HepG2 (cell line): ENCODE data around the gene GLIS2. TPM values are rescaled to one million over a fixed set of nuclear protein-coding genes. Genes with fewer than 3 reads are reported as not detected.

ENCODE experiments used
- ISL2 ChIP-seq: sonication (generic); formaldehyde crosslinking; IDR thresholded peaks from 2 replicates; pipeline ENCODE4 v1.5.0; 2020; ENCODE audit warnings: missing genetic modification reagents
- REXO4 ChIP-seq: sonication (generic); formaldehyde crosslinking; IDR thresholded peaks from 2 replicates; pipeline ENCODE4 v1.8.0; 2022; ENCODE audit warnings: missing genetic modification reagents, mild to moderate bottlenecking, borderline replicate concordance
- SIX1 ChIP-seq: sonication (generic); formaldehyde crosslinking; IDR thresholded peaks from 2 replicates; pipeline ENCODE4 v1.4.0; 2020; ENCODE audit warnings: missing genetic modification reagents, borderline replicate concordance
- ZNF280D ChIP-seq: sonication (generic); formaldehyde crosslinking; IDR thresholded peaks from 2 replicates; pipeline ENCODE4 v1.5.1; 2020; ENCODE audit warnings: mild to moderate bottlenecking, missing genetic modification reagents
- ZNF292 ChIP-seq: sonication (generic); formaldehyde crosslinking; IDR thresholded peaks from 2 replicates; pipeline ENCODE4 v1.8.1; 2022; ENCODE audit warnings: mild to moderate bottlenecking, low read depth, missing genetic modification reagents, borderline replicate concordance
- ZNF333 ChIP-seq: sonication (generic); formaldehyde crosslinking; IDR thresholded peaks from 2 replicates; pipeline ENCODE4 v1.4.0; 2020; ENCODE audit warnings: mild to moderate bottlenecking, missing genetic modification reagents, borderline replicate concordance
- ZNF350 ChIP-seq: sonication (generic); formaldehyde crosslinking; IDR thresholded peaks from 2 replicates; pipeline ENCODE4 v1.4.0; 2020; ENCODE audit warnings: mild to moderate bottlenecking, low read depth, missing genetic modification reagents, borderline replicate concordance
- ZNF556 ChIP-seq: sonication (generic); formaldehyde crosslinking; IDR thresholded peaks from 2 replicates; pipeline ENCODE4 v1.4.0; 2020; ENCODE audit warnings: mild to moderate bottlenecking, missing genetic modification reagents, borderline replicate concordance
- ZNF605 ChIP-seq: sonication (generic); formaldehyde crosslinking; IDR thresholded peaks from 2 replicates; pipeline ENCODE4 v1.8.0; 2022; ENCODE audit warnings: mild to moderate bottlenecking, missing genetic modification reagents
- ZNF770 ChIP-seq: sonication (generic); formaldehyde crosslinking; IDR thresholded peaks from 2 replicates; pipeline ENCODE4 v1.5.0; 2020; ENCODE audit warnings: mild to moderate bottlenecking, missing genetic modification reagents
- polyA plus RNA-seq, 8 experiments: library from polyadenylated mRNA; depleted of rRNA in 3 of 8; stranded (reverse) in 7 of 8; unstranded in 1 of 8; fragments of >200 nt; fragmentation: Illumina TruSeq in 4 of 8; extraction: Trizol in 4 of 8; gene quantifications; 2 replicates each; pipeline versions ENCODE4 v1.2.1 to v1.2.3, GENCODE V29; 2011 to 2016; ENCODE audit warnings: low read depth in 4 of 8, missing spikeins in 1 of 8, mixed read lengths in 1 of 8; ENCODE audit not compliant: insufficient read depth in 1 of 8
- total RNA-seq, 5 experiments: library from RNA; depleted of rRNA; stranded (reverse); fragments of >200 nt; fragmentation: Illumina TruSeq; extraction: Trizol; gene quantifications; 2 replicates each; pipeline ENCODE4 v1.2.3, GENCODE V29; 2016; ENCODE audit warnings: low read depth in 1 of 5
- TF ChIP-seq, protein P1 (sequence below): sonication (generic); formaldehyde crosslinking; IDR thresholded peaks from 2 replicates; pipeline ENCODE4 v1.4.0; 2020; ENCODE audit warnings: mild to moderate bottlenecking, missing genetic modification reagents, borderline replicate concordance
- TF ChIP-seq, protein P2 (sequence below): IDR thresholded peaks from 2 replicates; pipeline ENCODE4 v1.6.1; 2018; ENCODE audit warnings: missing genetic modification reagents
- TF ChIP-seq, protein P3 (sequence below): sonication (generic); formaldehyde crosslinking; IDR thresholded peaks from 2 replicates; pipeline ENCODE4 v1.4.0; 2020; ENCODE audit warnings: missing genetic modification reagents

GLIS2 gene
- total and polyA plus RNA-seq, 2 of the 13 experiments (the other 11 are each of a cell fraction or from before 2014, with no cell fraction given): 0.28 to 0.29 TPM

DNA sequence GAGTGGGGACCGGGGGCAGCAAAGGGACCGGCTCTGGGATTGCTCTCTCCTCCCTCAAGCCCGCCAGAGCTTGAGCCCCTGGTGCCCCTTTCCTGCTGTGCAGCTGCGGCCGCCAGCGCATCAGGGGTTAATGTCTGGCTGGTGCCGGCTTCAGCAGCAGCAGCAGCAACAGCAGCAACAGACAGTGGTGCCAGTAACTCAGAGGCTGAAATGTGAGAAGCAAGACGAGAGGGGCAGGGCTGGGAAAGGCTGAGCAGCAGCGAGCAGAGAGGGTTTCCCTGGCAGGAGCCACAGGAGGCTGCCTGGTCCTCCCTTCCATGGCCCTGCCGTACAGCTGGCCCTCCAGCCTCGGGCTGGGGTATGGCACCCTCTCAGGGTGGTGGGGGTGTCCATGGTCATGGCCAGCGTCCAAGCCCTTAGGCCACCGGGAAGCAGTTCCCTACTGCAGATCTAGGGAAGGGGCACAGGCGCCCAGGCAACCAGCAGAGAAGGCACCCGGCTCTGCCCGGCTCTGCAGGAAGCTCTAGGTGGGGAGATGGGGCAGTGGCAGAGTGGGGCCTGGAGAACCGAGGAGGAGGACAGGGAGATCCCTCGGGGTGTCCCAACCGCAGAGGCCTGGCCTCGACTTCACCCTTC lies 21.9 kb upstream of the GLIS2 start (continued):
- TF ChIP-seq ZNF280D (no peak), ZNF605 (no peak), ZNF333 (CRISPR knock-in tag) (no peak), ZNF770 (CRISPR knock-in tag) (peak; percentile 67), ZNF556 (CRISPR knock-in tag) (no peak), ISL2 (0 out of 2 replicates have a peak, but pooled peaks have one; percentile 19), REXO4 (CRISPR knock-in tag) (no peak), ZNF292 (CRISPR knock-in tag) (peak; percentile 100), SIX1 (CRISPR knock-in tag) (peak; percentile 63; the same call in 1 of the 2 replicates), ZNF350 (CRISPR knock-in tag) (0 out of 2 replicates have a peak, but pooled peaks have one; percentile 11)
- TF ChIP-seq, protein P1, sequence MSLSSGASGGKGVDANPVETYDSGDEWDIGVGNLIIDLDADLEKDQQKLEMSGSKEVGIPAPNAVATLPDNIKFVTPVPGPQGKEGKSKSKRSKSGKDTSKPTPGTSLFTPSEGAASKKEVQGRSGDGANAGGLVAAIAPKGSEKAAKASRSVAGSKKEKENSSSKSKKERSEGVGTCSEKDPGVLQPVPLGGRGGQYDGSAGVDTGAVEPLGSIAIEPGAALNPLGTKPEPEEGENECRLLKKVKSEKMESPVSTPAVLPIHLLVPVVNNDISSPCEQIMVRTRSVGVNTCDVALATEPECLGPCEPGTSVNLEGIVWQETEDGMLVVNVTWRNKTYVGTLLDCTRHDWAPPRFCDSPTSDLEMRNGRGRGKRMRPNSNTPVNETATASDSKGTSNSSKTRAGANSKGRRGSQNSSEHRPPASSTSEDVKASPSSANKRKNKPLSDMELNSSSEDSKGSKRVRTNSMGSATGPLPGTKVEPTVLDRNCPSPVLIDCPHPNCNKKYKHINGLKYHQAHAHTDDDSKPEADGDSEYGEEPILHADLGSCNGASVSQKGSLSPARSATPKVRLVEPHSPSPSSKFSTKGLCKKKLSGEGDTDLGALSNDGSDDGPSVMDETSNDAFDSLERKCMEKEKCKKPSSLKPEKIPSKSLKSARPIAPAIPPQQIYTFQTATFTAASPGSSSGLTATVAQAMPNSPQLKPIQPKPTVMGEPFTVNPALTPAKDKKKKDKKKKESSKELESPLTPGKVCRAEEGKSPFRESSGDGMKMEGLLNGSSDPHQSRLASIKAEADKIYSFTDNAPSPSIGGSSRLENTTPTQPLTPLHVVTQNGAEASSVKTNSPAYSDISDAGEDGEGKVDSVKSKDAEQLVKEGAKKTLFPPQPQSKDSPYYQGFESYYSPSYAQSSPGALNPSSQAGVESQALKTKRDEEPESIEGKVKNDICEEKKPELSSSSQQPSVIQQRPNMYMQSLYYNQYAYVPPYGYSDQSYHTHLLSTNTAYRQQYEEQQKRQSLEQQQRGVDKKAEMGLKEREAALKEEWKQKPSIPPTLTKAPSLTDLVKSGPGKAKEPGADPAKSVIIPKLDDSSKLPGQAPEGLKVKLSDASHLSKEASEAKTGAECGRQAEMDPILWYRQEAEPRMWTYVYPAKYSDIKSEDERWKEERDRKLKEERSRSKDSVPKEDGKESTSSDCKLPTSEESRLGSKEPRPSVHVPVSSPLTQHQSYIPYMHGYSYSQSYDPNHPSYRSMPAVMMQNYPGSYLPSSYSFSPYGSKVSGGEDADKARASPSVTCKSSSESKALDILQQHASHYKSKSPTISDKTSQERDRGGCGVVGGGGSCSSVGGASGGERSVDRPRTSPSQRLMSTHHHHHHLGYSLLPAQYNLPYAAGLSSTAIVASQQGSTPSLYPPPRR (CRISPR knock-in tag): no peak
- TF ChIP-seq, protein P2, sequence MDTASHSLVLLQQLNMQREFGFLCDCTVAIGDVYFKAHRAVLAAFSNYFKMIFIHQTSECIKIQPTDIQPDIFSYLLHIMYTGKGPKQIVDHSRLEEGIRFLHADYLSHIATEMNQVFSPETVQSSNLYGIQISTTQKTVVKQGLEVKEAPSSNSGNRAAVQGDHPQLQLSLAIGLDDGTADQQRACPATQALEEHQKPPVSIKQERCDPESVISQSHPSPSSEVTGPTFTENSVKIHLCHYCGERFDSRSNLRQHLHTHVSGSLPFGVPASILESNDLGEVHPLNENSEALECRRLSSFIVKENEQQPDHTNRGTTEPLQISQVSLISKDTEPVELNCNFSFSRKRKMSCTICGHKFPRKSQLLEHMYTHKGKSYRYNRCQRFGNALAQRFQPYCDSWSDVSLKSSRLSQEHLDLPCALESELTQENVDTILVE (CRISPR knock-in tag): 0 out of 2 replicates have a peak, but pooled peaks have one; percentile 29
- TF ChIP-seq, protein P3, sequence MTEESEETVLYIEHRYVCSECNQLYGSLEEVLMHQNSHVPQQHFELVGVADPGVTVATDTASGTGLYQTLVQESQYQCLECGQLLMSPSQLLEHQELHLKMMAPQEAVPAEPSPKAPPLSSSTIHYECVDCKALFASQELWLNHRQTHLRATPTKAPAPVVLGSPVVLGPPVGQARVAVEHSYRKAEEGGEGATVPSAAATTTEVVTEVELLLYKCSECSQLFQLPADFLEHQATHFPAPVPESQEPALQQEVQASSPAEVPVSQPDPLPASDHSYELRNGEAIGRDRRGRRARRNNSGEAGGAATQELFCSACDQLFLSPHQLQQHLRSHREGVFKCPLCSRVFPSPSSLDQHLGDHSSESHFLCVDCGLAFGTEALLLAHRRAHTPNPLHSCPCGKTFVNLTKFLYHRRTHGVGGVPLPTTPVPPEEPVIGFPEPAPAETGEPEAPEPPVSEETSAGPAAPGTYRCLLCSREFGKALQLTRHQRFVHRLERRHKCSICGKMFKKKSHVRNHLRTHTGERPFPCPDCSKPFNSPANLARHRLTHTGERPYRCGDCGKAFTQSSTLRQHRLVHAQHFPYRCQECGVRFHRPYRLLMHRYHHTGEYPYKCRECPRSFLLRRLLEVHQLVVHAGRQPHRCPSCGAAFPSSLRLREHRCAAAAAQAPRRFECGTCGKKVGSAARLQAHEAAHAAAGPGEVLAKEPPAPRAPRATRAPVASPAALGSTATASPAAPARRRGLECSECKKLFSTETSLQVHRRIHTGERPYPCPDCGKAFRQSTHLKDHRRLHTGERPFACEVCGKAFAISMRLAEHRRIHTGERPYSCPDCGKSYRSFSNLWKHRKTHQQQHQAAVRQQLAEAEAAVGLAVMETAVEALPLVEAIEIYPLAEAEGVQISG (CRISPR knock-in tag): 0 out of 2 replicates have a peak, but pooled peaks have one; percentile 19
